ENCODE data around the gene ZNF592.

Gene ZNF592

GRCh38 chr15:84775867-84776449 is 27.6 kb downstream of the ZNF592 start:
- DNase-seq (ENCODE audit: low read depth), result no peak
- H3K4me3 ChIP-seq (ENCODE audit: low read depth, low read length), result no peak overlapping the region
- no peak for TF ChIP-seq CTCF (IDR thresholded peaks at IDR 0.05; ENCODE audit: low read depth, low read length, missing control alignments)
- in situ Hi-C loops (cut with HindIII; ENCODE audit: low sequenced_read_pairs), result no loop called here

GRCh38 chr15:84778194-84778593 is 29.8 kb downstream of the ZNF592 start:
- no peak overlapping the region for H3K4me3 ChIP-seq (ENCODE audit: low read depth, low read length)
- DNase-seq (ENCODE audit: low read depth), result no peak
- TF ChIP-seq CTCF (IDR thresholded peaks at IDR 0.05; ENCODE audit: low read depth, low read length, missing control alignments), result no peak
- in situ Hi-C loops (cut with HindIII; ENCODE audit: low sequenced_read_pairs), result no loop called here

GRCh38 chr15:84780492-84780891 is 32.1 kb downstream of the ZNF592 start:
- in situ Hi-C loops (cut with HindIII; ENCODE audit: low sequenced_read_pairs), result no loop called here
- TF ChIP-seq CTCF (IDR thresholded peaks at IDR 0.05; ENCODE audit: low read depth, low read length, missing control alignments), result no peak
- DNase-seq (ENCODE audit: low read depth), result no peak
- H3K4me3 ChIP-seq (ENCODE audit: low read depth, low read length), result no peak overlapping the region

GRCh38 chr15:84781495-84781894 is 33.1 kb downstream of the ZNF592 start:
- in situ Hi-C loops (cut with HindIII; ENCODE audit: low sequenced_read_pairs), result no loop called here
- no peak for DNase-seq (ENCODE audit: low read depth)
- no peak overlapping the region for H3K4me3 ChIP-seq (ENCODE audit: low read depth, low read length)
- TF ChIP-seq CTCF (IDR thresholded peaks at IDR 0.05; ENCODE audit: low read depth, low read length, missing control alignments), result no peak

- no peak for DNase-seq (ENCODE audit: low read depth)
- H3K4me3 ChIP-seq (ENCODE audit: low read depth, low read length), result no peak overlapping the region
- in situ Hi-C loops (cut with HindIII; ENCODE audit: low sequenced_read_pairs), result no loop called here
- no peak for TF ChIP-seq CTCF (IDR thresholded peaks at IDR 0.05; ENCODE audit: low read depth, low read length, missing control alignments)
Observed at GRCh38 chr15:84782346-84782745, 34.0 kb downstream of the ZNF592 start.

- H3K4me3 ChIP-seq (ENCODE audit: low read depth, low read length), result no peak overlapping the region
- in situ Hi-C loops (cut with HindIII; ENCODE audit: low sequenced_read_pairs), result no loop called here
- no peak for DNase-seq (ENCODE audit: low read depth)
- no peak for TF ChIP-seq CTCF (IDR thresholded peaks at IDR 0.05; ENCODE audit: low read depth, low read length, missing control alignments)
Observed at GRCh38 chr15:84783493-84784251, 35.3 kb downstream of the ZNF592 start.

Measured in astrocyte of the cerebellum (primary cell).